ENCODE results near the gene KRT5. TPM values are rescaled to one million over a fixed set of nuclear protein-coding genes. Genes with fewer than 3 reads are reported as not detected.

The KRT5 gene
- total RNA-seq, 4 donors from 2014 or later = 3,026 to 9,625 (median 8,067) TPM

GRCh38 chr12:52486166-52487105 lies 33.8 kb downstream of the KRT5 start:
- H3K36me3 ChIP-seq = no peaks in the 10 kb centered on the region
- H3K27ac ChIP-seq = no peak overlapping the region
- no peaks in the 10 kb centered on the region for H3K4me1 ChIP-seq
- H3K27me3 ChIP-seq = peaks cover 3% of the 10 kb centered on the region
- H3K4me3 ChIP-seq = no peak overlapping the region
- whole genome bisulfite sequencing = 66% methylated on average over 5 of the region's 5 CpGs
- TF ChIP-seq EP300 (IDR thresholded peaks at IDR 0.05) (no peak), CTCF (IDR thresholded peaks at IDR 0.05) (no peak), POLR2AphosphoS5 (IDR thresholded peaks at IDR 0.05) (no peak), POLR2A (IDR thresholded peaks at IDR 0.05) (no peak)
- H3K9me3 ChIP-seq = no peaks in the 10 kb centered on the region
- DNase-seq (ENCODE audit: low spot score in 2 of 2) = no peak

GRCh38 chr12:52480073-52480472 lies 40.1 kb downstream of the KRT5 start:
- no peak for DNase-seq (ENCODE audit: low spot score in 2 of 2)
- H3K4me1 ChIP-seq = no peaks in the 10 kb centered on the region
- 69% methylated on average over 3 of the region's 3 CpGs for WGBS
- no peak overlapping the region for H3K27ac ChIP-seq
- no peaks in the 10 kb centered on the region for H3K9me3 ChIP-seq
- no peaks in the 10 kb centered on the region for H3K36me3 ChIP-seq
- TF ChIP-seq POLR2A (IDR thresholded peaks at IDR 0.05) = no peak
- no peak for TF ChIP-seq CTCF (IDR thresholded peaks at IDR 0.05)
- TF ChIP-seq POLR2AphosphoS5 (IDR thresholded peaks at IDR 0.05) = no peak
- no peak for TF ChIP-seq EP300 (IDR thresholded peaks at IDR 0.05)
- H3K27me3 ChIP-seq = no peaks in the 10 kb centered on the region
- H3K4me3 ChIP-seq = no peak overlapping the region

GRCh38 chr12:52477651-52478050 lies 42.5 kb downstream of the KRT5 start:
- Histone ChIP-seq H3K9me3 (no peaks in the 10 kb centered on the region), H3K4me3 (no peak overlapping the region), H3K4me1 (no peaks in the 10 kb centered on the region), H3K27ac (no peak overlapping the region), H3K36me3 (no peaks in the 10 kb centered on the region), H3K27me3 (no peaks in the 10 kb centered on the region)
- no peak for TF ChIP-seq EP300 (IDR thresholded peaks at IDR 0.05)
- no peak for TF ChIP-seq CTCF (IDR thresholded peaks at IDR 0.05)
- TF ChIP-seq POLR2AphosphoS5 (IDR thresholded peaks at IDR 0.05) = no peak
- no peak for TF ChIP-seq POLR2A (IDR thresholded peaks at IDR 0.05)
- WGBS = 97% methylated on average over 2 of the region's 2 CpGs
- DNase-seq (ENCODE audit: low spot score in 2 of 2) = no peak

- Histone ChIP-seq H3K4me1 (no peaks in the 10 kb centered on the region), H3K27ac (no peak overlapping the region), H3K36me3 (no peaks in the 10 kb centered on the region), H3K9me3 (no peaks in the 10 kb centered on the region), H3K27me3 (no peaks in the 10 kb centered on the region), H3K4me3 (no peak overlapping the region)
- WGBS = 94% methylated on average over 2 of the region's 2 CpGs
- TF ChIP-seq POLR2AphosphoS5 (IDR thresholded peaks at IDR 0.05) (no peak), POLR2A (IDR thresholded peaks at IDR 0.05) (no peak), CTCF (IDR thresholded peaks at IDR 0.05) (no peak), EP300 (IDR thresholded peaks at IDR 0.05) (no peak)
- no peak for DNase-seq (ENCODE audit: low spot score in 2 of 2)
Measured at GRCh38 chr12:52474212-52474611, 46.0 kb downstream of the KRT5 start.

- 46% methylated on average over 4 of the region's 4 CpGs for WGBS
- DNase-seq (ENCODE audit: low spot score in 2 of 2) = no peak
- Histone ChIP-seq H3K36me3 (no peaks in the 10 kb centered on the region), H3K27ac (no peak within 1 kb of the TSS), H3K27me3 (no peaks in the 10 kb centered on the region), H3K4me3 (no peak within 1 kb of the TSS), H3K9me3 (no peaks in the 10 kb centered on the region), H3K4me1 (no peaks in the 10 kb centered on the region)
- TF ChIP-seq EP300 (IDR thresholded peaks at IDR 0.05) = no peak
- TF ChIP-seq POLR2A (IDR thresholded peaks at IDR 0.05) = no peak
- TF ChIP-seq CTCF (IDR thresholded peaks at IDR 0.05) = no peak
- no peak for TF ChIP-seq POLR2AphosphoS5 (IDR thresholded peaks at IDR 0.05)
Measured at GRCh38 chr12:52473768-52474167, 46.4 kb downstream of the KRT5 start, which contains the start of gene KRT6C. Gene KRT6C, minus strand, starts transcription at chr12:52473805. Its CDS starts 68 bp downstream, at chr12:52473737.

Data from suprapubic skin (tissue), 4 donors.